ENCODE measurements around the gene DUSP8.

DNA sequence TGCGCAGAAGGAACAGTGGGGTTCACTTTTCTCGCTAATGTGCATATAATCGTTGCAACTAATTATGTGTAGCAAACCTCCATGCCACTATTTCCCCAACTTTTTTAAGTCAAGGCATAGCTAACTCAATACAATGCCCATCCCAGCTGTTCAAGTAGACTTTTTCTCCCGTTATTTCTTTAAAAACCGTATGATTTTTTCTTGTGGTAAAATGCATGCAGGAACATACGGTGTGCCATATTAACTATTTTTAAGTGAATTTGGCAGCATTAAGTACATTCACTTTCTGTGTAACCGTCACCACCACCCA, 2.8 kb upstream of the DUSP8 start:
- TF ChIP-seq ZNF274 (IDR thresholded peaks at IDR 0.05; ENCODE audit: low read depth, low read length) (no peak), YY1 (IDR thresholded peaks at IDR 0.05; ENCODE audit: insufficient read depth, insufficient read length) (no peak), SUZ12 (IDR thresholded peaks at IDR 0.05; ENCODE audit: extremely low read depth, insufficient read depth, insufficient read length) (no peak)
